ENCODE data around the gene NRG2.

- TF ChIP-seq, protein P1, sequence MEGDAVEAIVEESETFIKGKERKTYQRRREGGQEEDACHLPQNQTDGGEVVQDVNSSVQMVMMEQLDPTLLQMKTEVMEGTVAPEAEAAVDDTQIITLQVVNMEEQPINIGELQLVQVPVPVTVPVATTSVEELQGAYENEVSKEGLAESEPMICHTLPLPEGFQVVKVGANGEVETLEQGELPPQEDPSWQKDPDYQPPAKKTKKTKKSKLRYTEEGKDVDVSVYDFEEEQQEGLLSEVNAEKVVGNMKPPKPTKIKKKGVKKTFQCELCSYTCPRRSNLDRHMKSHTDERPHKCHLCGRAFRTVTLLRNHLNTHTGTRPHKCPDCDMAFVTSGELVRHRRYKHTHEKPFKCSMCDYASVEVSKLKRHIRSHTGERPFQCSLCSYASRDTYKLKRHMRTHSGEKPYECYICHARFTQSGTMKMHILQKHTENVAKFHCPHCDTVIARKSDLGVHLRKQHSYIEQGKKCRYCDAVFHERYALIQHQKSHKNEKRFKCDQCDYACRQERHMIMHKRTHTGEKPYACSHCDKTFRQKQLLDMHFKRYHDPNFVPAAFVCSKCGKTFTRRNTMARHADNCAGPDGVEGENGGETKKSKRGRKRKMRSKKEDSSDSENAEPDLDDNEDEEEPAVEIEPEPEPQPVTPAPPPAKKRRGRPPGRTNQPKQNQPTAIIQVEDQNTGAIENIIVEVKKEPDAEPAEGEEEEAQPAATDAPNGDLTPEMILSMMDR (IDR thresholded peaks at IDR 0.05), result no peak
- TF ChIP-seq POLR2A (IDR thresholded peaks at IDR 0.05), result no peak
Measured at GRCh38 chr5:139867581-139867980, 175.5 kb downstream of the NRG2 start.
